NCI-H2196 (cell line): Measurements from ENCODE around the gene SREBF2.
"Not testable (repeated sequence)": the region's sequence is repeated elsewhere in the genome, so short reads cannot be mapped to it uniquely, and the experiment has no call there.

Experiments
- DNase-seq: peaks from one replicate; lab custom pipeline; 2025; ENCODE audit not compliant: unreplicated experiment; lab: John Stamatoyannopoulos, UW

SREBF2 gene

GRCh38 chr22:41939981-41940831, 107.3 kb downstream of the SREBF2 start:
- peak; percentile 38 for DNase-seq

- peak; percentile 83 for DNase-seq
Observed at GRCh38 chr22:41940832-41941765, 108.2 kb downstream of the SREBF2 start.

GRCh38 chr22:41943661-41944209, 110.8 kb downstream of the SREBF2 start:
- no peak for DNase-seq

GRCh38 chr22:41946629-41947423, 113.9 kb downstream of the SREBF2 start, which contains the start of gene CENPM:
CENPM (minus strand) TSS chr22:41947152; CDS start chr22:41947076, 76 bp downstream.
- DNase-seq: peak; percentile 95

- no peak for DNase-seq
Observed at GRCh38 chr22:41947424-41948080, 114.6 kb downstream of the SREBF2 start.

GRCh38 chr22:41948142-41948541, 115.2 kb downstream of the SREBF2 start:
- DNase-seq: no peak

GRCh38 chr22:41948928-41949296, 116.0 kb downstream of the SREBF2 start:
- DNase-seq: not testable (repeated sequence)

- no peak for DNase-seq
Observed at GRCh38 chr22:41949297-41949965, 116.5 kb downstream of the SREBF2 start.

- DNase-seq: no peak
Observed at GRCh38 chr22:41951898-41952474, 119.1 kb downstream of the SREBF2 start, which contains the start of gene SMIM45. SMIM45 (plus strand) TSS chr22:41952150.

GRCh38 chr22:41952713-41953112, 119.8 kb downstream of the SREBF2 start:
- no peak for DNase-seq
